Coronary artery (tissue), 2 donors: Measurements from ENCODE around the gene SOX1.

Source experiments
- DNase-seq: peaks from one replicate; pipeline ENCODE4 v3.0.0-alpha.2; 2017; ENCODE audit warnings: low spot score
- H3K27ac ChIP-seq, 2 donors: fragments of 200-600 bp; sonication (generic); one replicate each; pipeline ENCODE4 v1.5.1; 2016 to 2019
- H3K4me3 ChIP-seq: fragments of 200-600 bp; sonication (generic); 2 replicates; pipeline ENCODE4 v1.5.1; 2016; ENCODE audit warnings: mild to moderate bottlenecking, moderate library complexity
- TF ChIP-seq, protein P1 (sequence below): fragments of 200-600 bp; sonication (generic); IDR thresholded peaks from one replicate; pipeline ENCODE4 v1.5.1; 2019; ENCODE audit warnings: antibody characterized with exemption

The SOX1 gene

DNA sequence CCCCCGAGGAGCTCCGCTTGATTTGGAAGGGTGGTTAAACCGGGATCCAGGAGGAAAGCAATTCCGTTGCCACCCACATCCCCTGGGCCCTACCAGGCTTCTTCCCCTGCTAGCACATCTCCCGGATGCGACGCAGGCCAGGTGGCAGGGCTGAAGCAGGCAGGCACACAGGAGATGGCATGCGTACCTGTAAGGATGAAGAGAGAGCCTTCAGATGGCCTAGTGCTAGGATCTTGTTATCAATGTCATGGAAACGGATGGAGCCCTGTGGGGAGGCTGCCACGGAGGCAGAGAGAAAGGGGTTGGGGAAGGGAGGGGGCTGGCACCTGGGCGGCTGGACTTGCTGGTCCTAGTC lies 8.5 kb upstream of the SOX1 start:
- H3K4me3 ChIP-seq: no peak overlapping the region
- TF ChIP-seq, protein P1, sequence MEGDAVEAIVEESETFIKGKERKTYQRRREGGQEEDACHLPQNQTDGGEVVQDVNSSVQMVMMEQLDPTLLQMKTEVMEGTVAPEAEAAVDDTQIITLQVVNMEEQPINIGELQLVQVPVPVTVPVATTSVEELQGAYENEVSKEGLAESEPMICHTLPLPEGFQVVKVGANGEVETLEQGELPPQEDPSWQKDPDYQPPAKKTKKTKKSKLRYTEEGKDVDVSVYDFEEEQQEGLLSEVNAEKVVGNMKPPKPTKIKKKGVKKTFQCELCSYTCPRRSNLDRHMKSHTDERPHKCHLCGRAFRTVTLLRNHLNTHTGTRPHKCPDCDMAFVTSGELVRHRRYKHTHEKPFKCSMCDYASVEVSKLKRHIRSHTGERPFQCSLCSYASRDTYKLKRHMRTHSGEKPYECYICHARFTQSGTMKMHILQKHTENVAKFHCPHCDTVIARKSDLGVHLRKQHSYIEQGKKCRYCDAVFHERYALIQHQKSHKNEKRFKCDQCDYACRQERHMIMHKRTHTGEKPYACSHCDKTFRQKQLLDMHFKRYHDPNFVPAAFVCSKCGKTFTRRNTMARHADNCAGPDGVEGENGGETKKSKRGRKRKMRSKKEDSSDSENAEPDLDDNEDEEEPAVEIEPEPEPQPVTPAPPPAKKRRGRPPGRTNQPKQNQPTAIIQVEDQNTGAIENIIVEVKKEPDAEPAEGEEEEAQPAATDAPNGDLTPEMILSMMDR: no peak
- no peak overlapping the region for H3K27ac ChIP-seq
- DNase-seq: no peak

DNA sequence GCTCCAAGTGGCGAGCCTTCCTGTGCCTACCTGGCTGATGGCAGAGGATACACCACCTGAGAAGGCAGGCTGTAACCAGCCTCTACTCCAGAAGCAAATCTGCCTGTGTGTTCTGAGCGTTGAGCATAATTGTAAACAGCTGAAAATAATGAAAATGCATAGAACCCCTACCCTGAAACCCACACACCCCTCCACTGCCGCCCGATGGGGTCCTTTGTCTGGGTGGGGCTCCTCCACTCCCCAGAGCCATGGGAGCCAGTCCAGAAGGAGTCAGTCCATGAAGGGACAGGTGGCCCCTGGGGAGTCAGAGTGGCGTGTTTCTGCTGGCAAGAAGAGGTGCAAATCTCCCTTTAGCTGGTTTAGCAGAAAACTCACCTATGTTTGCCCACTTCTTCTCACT lies 8.0 kb upstream of the SOX1 start:
- DNase-seq: no peak
- no peak overlapping the region for H3K27ac ChIP-seq
- no peak overlapping the region for H3K4me3 ChIP-seq
- TF ChIP-seq, protein P1: no peak

DNA sequence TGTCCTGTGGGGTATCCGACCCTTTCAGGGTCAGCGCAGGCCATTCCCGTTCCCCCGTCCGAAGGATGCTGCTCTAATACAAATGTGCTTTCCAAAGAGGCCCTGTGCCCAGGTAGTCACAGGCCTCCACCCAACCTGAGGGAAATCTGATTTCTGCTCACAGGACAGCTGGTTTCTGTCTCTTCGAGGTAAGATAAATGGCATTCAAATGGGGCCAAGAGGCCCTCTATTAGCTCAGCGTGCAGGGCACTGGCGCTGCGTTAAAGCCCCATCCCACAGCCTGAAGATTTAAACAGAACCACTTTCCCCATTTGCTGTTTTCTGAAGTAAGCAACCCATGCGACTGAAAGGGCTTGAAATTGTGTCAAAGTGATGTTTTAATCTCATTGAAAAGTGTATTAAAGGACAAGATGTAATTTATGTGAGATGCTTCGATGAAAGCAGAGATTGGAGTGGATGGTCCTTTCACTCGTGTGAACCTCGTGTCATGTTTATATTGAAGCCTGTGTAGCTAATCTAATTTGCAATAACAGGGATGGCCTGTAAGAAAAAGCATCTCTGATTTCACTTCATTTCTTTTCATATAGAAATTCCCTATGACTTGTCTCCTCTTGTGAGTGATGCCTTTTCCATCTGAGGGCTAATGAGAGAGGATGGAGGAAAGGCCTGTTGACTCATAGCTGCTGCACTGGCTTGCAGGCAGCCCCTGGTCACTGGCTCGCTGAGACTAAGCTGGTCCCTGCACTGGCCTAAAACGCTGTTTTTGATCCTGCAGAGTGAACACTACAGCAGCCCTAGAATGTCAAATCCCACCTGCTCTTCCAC lies 7.3 kb upstream of the SOX1 start:
- TF ChIP-seq, protein P1: no peak
- no peak for DNase-seq
- Histone ChIP-seq H3K27ac (no peak overlapping the region), H3K4me3 (no peak overlapping the region)

DNA sequence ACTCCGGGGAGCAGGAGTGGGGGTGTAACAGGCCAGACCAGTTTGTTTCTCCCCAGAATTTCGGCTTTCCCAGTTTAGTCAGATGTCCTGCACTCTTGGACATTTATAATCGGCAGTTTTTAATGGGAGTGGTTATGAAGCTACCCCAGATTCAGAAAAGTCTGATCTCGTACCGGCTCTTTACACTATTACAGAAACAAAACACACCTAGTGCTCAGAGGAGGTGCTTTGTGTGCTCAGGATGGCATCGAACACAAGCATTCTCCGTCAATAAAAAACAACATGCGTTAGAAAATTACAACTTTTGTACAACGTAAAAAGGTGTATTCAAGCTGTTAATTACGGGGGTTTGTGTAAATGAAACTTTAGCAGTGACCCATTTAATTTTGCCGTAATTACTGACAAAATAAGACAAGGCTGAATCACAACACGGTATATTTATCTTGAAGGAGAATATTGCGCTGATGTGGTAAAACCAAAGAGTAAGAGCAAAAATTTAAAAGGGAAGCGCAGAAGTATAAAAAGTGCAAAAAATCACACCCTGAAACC lies 6.6 kb upstream of the SOX1 start:
- Histone ChIP-seq H3K27ac (no peak overlapping the region), H3K4me3 (no peak overlapping the region)
- DNase-seq: no peak
- TF ChIP-seq, protein P1: no peak

DNA sequence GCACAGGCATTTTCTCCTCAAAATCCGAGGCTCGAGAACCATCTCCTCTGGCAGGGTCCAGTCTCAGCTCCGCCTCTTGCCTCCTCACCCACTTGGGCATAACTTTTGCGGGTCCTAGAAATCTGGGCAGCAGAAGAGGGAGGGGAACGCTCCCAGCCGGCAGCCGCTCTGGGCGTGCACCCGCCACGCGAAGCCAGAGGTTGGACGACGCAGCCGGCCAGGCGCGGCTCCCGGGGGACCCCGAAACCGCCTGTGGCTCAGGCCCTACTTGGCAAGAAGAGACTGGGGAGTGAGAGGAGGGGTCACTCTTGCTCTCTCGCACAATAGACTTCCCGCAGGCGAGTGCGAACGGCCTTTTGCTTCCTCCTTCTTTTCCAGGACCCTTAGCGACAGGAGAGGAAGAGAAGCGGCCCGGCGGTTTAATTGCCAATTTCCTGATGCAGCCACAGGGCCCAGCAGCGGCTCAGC lies 6.0 kb upstream of the SOX1 start:
- TF ChIP-seq, protein P1: no peak
- Histone ChIP-seq H3K27ac (no peak overlapping the region), H3K4me3 (no peak overlapping the region)
- DNase-seq: no peak

DNA sequence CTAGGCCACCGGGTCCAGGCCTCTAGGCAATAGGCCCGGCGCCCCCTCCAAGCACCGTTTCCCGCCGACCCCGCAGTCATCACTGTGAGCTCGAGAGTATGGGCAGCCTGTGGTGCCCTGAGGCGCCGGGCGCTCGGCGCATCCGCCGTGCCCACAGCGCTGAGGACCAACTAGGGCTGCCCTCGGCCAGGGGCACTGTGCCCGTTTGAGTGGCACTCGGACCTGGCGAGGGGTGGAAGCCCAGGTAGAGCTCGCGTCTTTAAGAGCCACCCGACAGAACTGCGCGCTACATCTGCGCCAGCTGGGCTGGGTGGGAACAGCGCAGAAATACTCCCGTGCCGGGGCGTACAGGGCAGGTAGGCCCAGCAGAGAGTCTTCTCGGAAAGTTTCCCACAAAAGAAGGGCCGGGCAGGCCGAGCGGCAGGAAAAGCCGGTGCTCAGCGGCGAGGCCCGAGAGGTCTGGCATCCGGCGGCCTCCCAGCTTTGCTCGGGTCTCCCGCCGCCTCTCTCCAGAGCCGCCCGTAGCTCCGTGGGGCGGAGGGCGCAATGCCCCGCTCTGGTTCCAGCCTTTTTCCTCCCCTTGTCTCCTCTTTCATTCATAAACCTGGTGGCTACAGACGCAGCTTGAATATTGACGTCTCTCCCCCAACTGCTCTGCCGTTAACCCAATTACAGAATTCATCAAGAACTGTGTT lies 5.4 kb upstream of the SOX1 start:
- TF ChIP-seq, protein P1: no peak
- no peak overlapping the region for H3K4me3 ChIP-seq
- no peak overlapping the region for H3K27ac ChIP-seq
- no peak for DNase-seq
